Activated B cell treated with CpG ODN at 0.5 μM for 24 hours (primary cell): ENCODE results near the gene ARHGEF17. TPM values are rescaled to one million over a fixed set of nuclear protein-coding genes. Genes with fewer than 3 reads are reported as not detected.

Experiments
- ATAC-seq: fragments of 200-7000 bp; cut with Tn5 transposase; one replicate; pipeline ENCODE4 v1.10.0; 2021; ENCODE audit warnings: low read depth, mild to moderate bottlenecking, moderate library complexity
- CTCF ChIA-PET: fragments of 350-600 bp; sonication (Branson Sonifier 250); formaldehyde crosslinking; loops from one replicate; lab custom pipeline; 2021; ENCODE audit warnings: antibody characterized with exemption; lab: Charles Lee
- POLR2A ChIA-PET: fragments of 350-600 bp; sonication (Branson Sonifier 250); formaldehyde crosslinking; loops from one replicate; lab custom pipeline; 2021; ENCODE audit warnings: antibody characterized with exemption; lab: Charles Lee
- DNase-seq: peaks from one replicate; pipeline ENCODE4 v3.0.0; 2022
- H3K27ac Mint-ChIP-seq: one replicate; pipeline ENCODE4 v1.8.0; 2020; ENCODE audit warnings: mixed read lengths
- H3K27me3 Mint-ChIP-seq: one replicate; pipeline ENCODE4 v1.8.0; 2021; ENCODE audit warnings: mixed read lengths
- H3K36me3 Mint-ChIP-seq: one replicate; pipeline ENCODE4 v1.8.0; 2021; ENCODE audit warnings: low read depth, mixed read lengths
- H3K4me1 Mint-ChIP-seq: one replicate; pipeline ENCODE4 v1.8.0; 2021; ENCODE audit warnings: mixed read lengths
- H3K4me3 Mint-ChIP-seq: one replicate; pipeline ENCODE4 v1.8.0; 2020; ENCODE audit warnings: mild to moderate bottlenecking, mixed read lengths
- H3K9me3 Mint-ChIP-seq: one replicate; pipeline ENCODE4 v1.8.0; 2020; ENCODE audit warnings: mixed read lengths
- CTCF ChIP-seq: fragments of 200-600 bp; IDR thresholded peaks from one replicate; pipeline ENCODE4 v1.8.0; 2022; ENCODE audit warnings: antibody characterized with exemption, mild to moderate bottlenecking
- intact Hi-C: fragments of 100-400 bp; cut with micrococcal nuclease; formaldehyde crosslinking; loops from one replicate; pipeline ENCODE4 v1.15.1; 2024
- total RNA-seq: library from RNA; stranded (reverse); gene quantifications from 2 replicates; pipeline ENCODE4 v1.2.3, GENCODE V29; 2022

Gene ARHGEF17
- total RNA-seq, 1 donor from 2014 or later = 0.02 TPM

GRCh38 chr11:73386016-73386415, 77.9 kb downstream of the ARHGEF17 start:
- intact Hi-C loops = loop anchor here (5.0 to 10.0 kb wide), 5 partner anchors 99 to 1161 kb away; partner anchors contain the start of gene INPPL1
- Mint-ChIP-seq H3K4me1 (peaks cover 96% of the 10 kb centered on the region), H3K36me3 (peaks cover 23% of the 10 kb centered on the region), H3K27me3 (no peaks in the 10 kb centered on the region), H3K9me3 (no peaks in the 10 kb centered on the region), H3K4me3 (peak overlapping the region; percentile 75), H3K27ac (peak overlapping the region; percentile 89)
- peak; percentile 38 for ATAC-seq
- POLR2A ChIA-PET = interaction anchor here (1.5 to 7.5 kb wide), 3 partner anchors 12 to 243 kb away, joined by 5 to 91 read pairs (median 7); partner anchors contain the start of genes FCHSD2 and RELT
- no peak for TF ChIP-seq CTCF
- peak; percentile 53 for DNase-seq
- CTCF ChIA-PET = interaction anchor here (5.1 kb wide), 1 partner anchor 35 kb away, joined by 31 read pairs; no protein-coding TSS in a partner anchor

- intact Hi-C loops = loop anchor here (5.0 to 10.0 kb wide), 5 partner anchors 99 to 1162 kb away; partner anchors contain the start of gene INPPL1
- Mint-ChIP-seq H3K27me3 (no peaks in the 10 kb centered on the region), H3K36me3 (peaks cover 28% of the 10 kb centered on the region), H3K4me3 (peak overlapping the region; percentile 75), H3K4me1 (peaks cover 91% of the 10 kb centered on the region), H3K9me3 (no peaks in the 10 kb centered on the region), H3K27ac (peak overlapping the region; percentile 89)
- ATAC-seq = no peak
- no peak for DNase-seq
- ChIA-PET POLR2A (interaction anchor here (0.6 to 7.5 kb wide), 4 partner anchors 12 to 244 kb away, joined by 3 to 91 read pairs (median 4); partner anchors contain the start of genes FCHSD2 and RELT), CTCF (interaction anchor here (0.8 to 5.1 kb wide), 2 partner anchors 14 to 36 kb away, joined by 3 to 31 read pairs; no protein-coding TSS in a partner anchor)
- TF ChIP-seq CTCF = no peak
Observed at GRCh38 chr11:73386546-73386945, 78.5 kb downstream of the ARHGEF17 start.

GRCh38 chr11:73387594-73388264, 79.7 kb downstream of the ARHGEF17 start:
- Mint-ChIP-seq H3K4me1 (peaks cover 79% of the 10 kb centered on the region), H3K27me3 (no peaks in the 10 kb centered on the region), H3K4me3 (peak overlapping the region; percentile 75), H3K9me3 (no peaks in the 10 kb centered on the region), H3K36me3 (peaks cover 37% of the 10 kb centered on the region), H3K27ac (peak overlapping the region; percentile 89)
- DNase-seq (no peak), ATAC-seq (no peak)
- TF ChIP-seq CTCF = no peak
- POLR2A ChIA-PET = interaction anchor here (1.0 to 7.5 kb wide), 5 partner anchors 8 to 22 kb away, joined by 3 to 91 read pairs (median 5); partner anchors contain the start of gene RELT
- intact Hi-C loops = loop anchor here (5.0 to 10.0 kb wide), 5 partner anchors 100 to 1163 kb away; partner anchors contain the start of gene INPPL1
- CTCF ChIA-PET = interaction anchor here (0.9 to 5.1 kb wide), 4 partner anchors 10 to 37 kb away, joined by 3 to 31 read pairs (median 4); no protein-coding TSS in a partner anchor

GRCh38 chr11:73388265-73389133, 80.4 kb downstream of the ARHGEF17 start:
- Mint-ChIP-seq H3K27me3 (no peaks in the 10 kb centered on the region), H3K4me1 (peaks cover 76% of the 10 kb centered on the region), H3K36me3 (peaks cover 44% of the 10 kb centered on the region), H3K27ac (peak overlapping the region; percentile 89), H3K9me3 (no peaks in the 10 kb centered on the region), H3K4me3 (peak overlapping the region; percentile 72)
- CTCF ChIA-PET = interaction anchor here (0.8 to 5.1 kb wide), 5 partner anchors 9 to 82 kb away, joined by 3 to 31 read pairs (median 3); no protein-coding TSS in a partner anchor
- no peak for ATAC-seq
- intact Hi-C loops = loop anchor here (5.0 to 10.0 kb wide), 5 partner anchors 101 to 1164 kb away; partner anchors contain the start of gene INPPL1
- no peak for DNase-seq
- TF ChIP-seq CTCF = no peak
- POLR2A ChIA-PET = interaction anchor here (1.0 to 7.5 kb wide), 5 partner anchors 9 to 23 kb away, joined by 3 to 91 read pairs (median 5); partner anchors contain the start of gene RELT
